GM21360 (cell line): Measurements from ENCODE around the gene INTS6.

ENCODE experiments used
- ATAC-seq: cut with Tn5 transposase; IDR thresholded peaks from one replicate; pipeline ENCODE4 v1.9.1; 2021; ENCODE audit warnings: mild to moderate bottlenecking, moderate library complexity; ENCODE audit not compliant: unreplicated experiment

The INTS6 gene

DNA sequence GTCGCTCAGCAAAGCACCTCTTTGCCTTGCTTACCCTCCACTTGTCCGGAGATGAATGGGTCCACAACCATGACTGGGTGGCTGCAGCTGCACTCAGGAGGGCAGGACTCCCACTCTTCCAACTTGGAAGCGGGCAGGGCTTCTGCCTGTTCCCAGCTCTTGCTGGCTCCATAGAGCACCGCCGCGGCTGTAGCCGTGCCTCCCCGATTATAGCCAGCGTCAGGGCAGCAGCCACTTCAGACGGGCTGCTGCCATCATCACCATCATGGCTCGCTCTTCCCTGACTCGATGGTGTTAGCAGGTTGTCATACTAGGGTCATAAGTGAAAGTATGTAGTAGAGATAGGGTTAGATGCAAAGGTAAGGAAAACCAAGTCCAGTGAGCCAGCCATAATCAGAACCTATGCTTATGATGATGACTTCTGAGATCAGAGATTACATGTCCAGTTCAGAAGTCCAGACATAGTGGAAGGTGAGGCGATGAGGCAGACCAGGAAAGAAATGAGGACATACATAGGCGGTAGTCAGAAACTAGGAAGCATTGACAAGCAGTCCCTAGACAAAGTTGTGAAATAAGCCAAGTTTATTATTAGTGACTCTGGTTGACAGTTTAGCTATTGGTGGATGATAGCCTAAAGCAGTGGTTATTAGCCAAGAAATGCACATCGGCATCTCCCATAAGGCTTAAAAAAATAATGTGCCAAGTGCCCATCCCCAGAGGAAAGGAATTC, 4.4 kb upstream of the INTS6 start:
- ATAC-seq, result no peak

DNA sequence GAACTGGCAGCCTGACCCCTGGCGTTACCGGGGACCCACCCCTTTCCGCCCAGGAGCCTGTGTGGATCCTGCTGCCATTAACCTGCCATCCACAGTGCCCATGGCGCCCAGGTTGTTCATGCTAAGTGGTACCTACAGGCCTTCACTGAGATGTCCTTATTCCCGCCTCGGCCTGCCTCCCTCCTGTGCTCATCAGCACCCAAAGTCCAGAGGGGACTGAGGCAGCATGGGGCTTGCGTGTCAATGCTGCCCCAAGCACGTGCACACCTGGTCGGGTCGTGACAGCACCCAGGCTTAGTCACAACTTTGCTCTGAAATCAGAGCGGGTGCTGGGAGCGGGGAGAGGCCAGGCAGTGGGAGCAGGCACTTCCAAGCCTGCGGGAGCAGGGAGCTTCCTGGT, 3.7 kb upstream of the INTS6 start:
- no peak for ATAC-seq

DNA sequence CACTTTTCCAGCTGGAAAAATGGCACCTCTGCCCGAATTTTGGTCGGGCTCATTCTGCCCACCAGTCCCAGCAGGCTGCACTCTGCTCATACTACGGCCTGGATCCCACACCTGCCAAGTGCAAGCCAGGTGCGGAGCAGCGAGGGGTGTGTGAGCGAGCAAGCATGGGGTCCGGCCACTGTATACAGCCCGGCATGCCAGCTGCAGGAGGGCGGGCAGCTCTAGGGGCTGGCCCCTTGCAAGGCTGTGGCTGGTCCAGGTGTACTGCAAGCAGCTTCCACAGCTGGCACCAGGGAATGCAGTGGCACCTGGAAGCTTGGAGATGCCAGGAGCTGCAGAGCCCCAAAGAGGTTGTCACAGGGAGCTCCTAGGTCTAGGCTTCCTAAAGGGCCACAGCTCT, 2.7 kb upstream of the INTS6 start:
- no peak for ATAC-seq

DNA sequence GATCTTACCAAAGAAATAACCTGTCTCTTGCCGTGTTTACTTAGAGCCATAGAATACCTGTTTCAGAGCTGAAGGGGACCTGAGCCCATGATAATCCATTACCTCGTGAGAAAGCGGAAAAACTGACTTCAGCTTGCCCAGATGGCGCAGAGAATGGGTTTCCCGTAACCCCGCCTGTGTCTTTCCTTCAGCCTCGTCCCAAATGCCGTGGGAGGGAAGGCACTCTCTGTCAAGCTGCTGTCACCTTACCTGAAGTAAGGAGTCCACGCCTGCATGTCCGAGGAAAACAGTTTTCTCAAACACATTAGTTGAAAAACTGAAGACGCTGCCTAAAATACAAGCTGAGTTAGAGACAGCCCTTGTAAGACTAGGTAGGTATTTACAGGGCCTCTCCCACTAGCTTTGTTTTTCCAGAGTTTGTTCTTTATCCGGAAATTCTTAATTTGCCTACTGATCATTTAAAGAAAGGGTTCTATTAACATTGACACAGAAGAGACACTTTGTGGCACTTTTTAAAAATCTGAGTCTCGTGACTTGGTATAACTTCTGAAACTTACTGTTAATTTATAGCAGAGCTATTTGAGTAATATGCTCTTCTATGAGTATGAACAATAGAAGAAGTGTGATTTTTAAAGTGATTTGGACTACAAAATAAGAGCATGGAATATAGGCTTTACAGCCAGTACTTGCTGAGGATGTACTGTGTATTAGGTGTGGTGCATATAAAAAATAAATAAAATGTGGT, 1.3 kb upstream of the INTS6 start:
- no peak for ATAC-seq

DNA sequence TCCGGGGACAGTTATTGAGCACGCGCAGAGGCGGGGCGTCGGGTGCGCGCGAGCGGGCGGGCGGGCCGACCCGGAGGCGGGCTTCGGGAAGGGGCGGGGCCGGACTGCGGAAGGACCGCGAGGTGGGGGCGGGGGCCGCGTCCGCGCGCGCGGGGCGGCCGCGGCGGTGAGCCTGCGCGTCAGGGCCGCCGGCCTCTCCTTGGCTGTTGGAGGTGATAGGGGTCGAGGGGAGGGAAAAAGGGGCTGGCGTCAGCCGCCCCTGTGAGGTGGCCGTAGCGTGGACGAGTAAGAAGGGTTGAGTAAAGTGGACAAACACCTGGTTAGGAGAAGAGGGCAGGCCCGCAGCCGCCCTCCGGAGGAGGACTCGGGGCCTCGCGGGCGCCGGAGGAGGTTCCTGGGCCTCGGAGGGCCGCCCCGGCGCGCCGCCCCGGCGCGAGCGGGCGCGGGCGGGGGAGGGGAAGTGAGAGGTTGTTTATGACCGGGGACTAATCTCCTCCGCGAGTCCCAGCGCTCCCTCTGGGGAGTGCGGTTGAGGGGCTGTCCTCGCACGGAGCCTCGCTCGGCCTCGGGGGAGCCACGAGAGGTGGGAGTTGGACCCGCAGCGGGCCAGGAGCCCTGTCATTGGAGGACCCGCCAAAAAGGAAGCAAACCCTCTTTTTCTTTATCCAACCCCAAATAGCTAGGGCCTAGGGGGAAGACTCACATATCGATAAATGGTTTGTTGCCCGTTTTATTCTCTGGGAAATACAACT, 547 bp upstream of the INTS6 start:
- peak; percentile 40 for ATAC-seq

DNA sequence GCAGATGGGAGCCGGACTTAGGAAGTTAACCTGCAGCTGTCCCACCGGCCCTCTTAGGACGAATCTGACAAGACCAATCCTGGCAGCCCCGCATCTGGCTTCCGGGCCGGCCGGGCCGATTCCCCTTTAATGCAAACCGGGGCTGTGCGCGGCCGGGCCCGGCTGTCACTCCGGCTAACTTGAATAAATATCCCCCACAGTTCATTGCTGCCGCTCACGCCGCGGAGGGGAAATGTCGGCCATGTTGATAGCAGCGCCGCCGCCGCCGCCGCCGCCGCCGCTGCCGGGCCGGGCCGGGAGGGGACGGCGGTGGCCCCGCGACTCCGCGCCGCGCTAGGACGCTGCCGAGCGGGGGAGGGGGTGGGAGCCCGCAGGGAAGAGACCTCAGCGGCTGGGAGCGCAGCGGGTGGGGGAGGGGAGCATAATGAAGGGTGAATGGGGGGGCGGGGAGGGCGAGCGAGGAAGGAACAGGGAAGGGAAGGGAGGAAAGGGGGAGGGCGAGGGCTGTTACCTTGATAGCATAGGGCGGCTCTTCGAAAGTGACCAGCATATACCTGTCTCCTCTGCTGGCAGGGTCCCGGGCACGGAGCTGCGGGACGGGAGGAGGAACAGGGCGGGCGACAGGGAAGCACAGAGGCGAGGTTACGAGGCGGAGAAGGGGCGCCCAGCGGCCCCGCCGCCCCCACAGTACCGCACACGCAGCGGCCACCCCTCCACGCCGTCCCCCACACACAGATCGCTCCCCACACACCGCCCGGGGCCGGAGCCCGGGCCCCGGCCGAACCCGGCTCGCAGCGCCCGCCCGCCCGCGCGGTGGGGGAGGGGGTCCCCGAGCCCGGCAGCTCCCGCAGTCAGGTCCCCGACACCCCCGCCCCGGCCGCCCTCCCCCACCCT, 1.1 kb downstream of the INTS6 start:
- peak; percentile 8 for ATAC-seq

DNA sequence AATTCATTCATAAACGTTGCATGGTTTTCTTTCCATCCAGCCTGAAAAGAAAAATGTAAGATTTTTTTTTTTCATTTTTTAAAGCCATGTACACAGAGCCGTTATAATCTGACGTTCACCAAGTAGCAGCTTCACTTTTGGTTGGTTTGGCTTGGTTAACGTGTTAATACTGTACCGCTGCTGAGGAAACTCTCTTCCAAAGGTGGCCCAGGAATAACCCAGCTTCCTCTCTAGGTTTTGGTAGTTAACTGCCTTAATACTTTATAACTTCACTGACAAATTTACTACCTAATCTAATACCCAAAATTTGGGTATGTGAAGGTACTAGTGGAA, 1.7 kb downstream of the INTS6 start:
- ATAC-seq, result no peak

DNA sequence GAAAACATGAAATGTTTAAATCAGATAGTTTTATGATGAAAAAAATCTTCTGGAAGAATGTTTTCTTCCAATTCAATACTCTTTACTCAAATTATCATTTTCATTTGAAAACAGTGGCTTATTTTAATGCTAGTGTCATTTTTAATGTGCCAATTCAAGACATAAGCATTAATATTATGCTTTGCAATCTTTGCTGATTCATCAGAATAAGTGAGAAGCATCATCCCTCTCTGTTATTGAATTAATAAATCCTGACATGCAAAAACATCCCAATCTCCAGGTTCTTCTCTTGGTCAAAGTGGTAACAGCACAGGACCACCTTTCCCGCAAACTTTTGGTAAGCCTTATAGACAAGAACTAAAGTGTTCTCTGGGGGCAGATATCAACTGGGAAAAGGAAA, 3.8 kb downstream of the INTS6 start:
- ATAC-seq, result no peak

DNA sequence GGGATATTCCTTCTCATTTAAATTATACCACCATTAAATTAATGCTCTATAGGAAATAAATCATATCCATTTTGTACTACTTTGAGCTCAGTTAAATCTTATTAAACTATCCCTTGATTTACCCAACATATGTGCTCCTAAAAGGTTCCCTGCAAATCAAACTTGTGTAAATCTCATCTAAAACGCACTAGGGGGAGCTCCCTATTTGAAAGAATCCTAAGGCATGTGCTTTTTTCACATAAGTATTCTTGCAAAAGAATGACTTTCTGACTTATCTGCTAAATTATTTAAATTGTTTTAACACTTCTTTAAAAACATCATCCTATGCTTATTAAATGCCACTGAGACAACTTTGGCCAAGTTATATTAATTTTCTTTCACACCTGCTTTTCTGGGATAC, 7.9 kb downstream of the INTS6 start:
- no peak for ATAC-seq

DNA sequence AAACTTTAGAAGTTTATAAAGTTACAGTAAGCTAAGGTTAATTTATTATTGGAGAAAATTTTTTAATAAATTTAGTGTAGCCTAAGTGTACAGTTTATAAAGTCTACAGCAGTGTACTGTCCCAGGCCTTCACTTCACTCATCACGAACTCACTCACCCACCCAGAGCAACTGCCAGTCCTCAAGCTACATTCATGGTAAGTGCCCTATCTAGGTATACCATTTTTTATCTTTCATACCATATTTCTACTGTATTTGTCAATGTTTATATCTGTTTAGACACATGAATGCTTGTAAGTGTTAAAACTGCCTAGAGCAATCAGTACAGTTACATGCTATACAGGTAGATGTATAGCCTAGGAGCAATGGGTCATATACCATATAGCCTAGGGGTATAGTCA, 12.5 kb downstream of the INTS6 start:
- ATAC-seq, result no peak

DNA sequence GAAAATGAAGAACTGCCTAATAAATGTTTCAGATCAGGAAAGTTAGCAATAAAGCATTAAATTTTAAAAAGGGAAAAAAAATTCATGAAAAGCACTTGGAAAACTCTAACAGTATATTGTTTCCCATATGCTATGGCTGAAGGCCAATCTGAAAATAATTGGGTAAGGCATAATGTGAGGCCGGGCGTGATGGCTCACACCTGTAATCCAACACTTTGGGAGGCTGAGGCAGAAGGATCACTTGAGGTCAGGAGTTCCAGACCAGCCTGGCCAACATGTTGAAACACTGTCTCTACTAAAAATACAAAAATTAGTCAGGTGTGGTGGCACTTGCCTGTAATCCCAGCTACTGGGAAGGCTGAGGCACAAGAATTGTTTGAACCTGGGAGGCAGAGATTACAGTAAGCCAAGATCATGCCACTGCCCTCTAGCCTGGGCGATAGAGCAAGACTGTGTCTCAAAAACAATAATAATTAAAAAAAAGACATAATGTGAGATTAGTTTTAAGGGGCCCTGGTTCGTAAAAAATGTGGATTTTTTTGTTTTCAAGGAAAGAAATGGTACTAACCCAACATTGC, 15.2 kb downstream of the INTS6 start:
- no peak for ATAC-seq

DNA sequence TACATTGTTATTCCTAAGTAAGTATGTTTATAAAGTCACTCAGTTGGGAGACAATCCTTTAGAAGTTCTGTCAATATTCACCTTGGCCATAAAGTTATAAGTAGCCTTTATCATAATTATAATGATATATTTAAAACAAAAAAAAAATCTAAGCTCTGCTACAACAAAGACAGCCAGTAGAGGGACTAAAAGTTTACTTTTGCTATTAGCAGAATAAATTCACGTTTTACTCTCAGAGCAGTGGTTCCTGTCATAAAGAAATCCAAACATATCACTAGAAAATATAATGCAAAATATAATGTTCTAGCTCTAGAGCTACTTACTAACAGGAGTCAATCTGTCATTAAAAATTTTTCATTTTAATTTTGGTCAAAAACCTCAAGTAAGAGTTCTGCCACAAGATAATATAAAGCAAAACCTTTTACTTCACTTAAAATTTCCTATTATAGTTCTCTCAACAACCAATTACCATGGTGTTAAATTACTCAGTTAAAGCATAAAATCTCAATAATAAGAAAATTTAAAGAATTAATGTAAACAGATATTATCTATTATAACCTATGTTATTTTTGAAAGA, 17.7 kb downstream of the INTS6 start:
- ATAC-seq, result no peak

DNA sequence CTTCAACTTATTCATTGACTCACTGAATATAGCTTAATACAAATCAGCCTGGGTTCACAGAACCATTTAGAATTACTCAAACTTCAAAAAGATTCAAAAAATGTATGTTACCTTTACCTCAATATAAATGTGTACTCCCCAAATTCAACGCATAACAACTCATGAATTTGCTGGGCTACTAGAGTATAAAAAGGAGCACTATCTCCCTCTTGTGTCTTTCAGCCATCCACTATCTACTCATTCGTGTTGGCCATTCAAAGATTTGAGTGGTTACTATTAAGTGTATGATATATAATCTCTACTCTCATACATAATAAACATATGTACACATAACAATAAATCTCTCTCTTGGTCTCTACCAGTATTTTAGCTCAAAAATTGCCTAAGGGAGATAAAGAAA, 20.3 kb downstream of the INTS6 start:
- ATAC-seq, result no peak

DNA sequence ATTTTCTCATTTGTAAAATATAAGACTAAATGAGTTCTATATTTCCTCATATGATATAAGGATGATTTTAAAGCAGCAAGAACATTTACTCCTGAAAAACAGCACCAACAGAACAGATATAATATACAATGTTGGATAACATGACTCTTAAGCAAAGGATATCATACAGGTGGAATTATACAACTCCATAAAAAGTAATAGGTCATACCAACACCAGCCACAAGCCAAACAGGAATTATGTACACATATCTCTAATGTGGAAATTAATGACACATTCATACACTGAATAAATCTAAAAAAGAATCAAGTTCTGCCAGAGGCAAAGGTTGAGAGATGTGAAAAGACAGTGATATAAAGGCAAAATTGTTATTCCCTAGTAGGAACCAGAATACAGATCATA, 25.9 kb downstream of the INTS6 start:
- no peak for ATAC-seq

DNA sequence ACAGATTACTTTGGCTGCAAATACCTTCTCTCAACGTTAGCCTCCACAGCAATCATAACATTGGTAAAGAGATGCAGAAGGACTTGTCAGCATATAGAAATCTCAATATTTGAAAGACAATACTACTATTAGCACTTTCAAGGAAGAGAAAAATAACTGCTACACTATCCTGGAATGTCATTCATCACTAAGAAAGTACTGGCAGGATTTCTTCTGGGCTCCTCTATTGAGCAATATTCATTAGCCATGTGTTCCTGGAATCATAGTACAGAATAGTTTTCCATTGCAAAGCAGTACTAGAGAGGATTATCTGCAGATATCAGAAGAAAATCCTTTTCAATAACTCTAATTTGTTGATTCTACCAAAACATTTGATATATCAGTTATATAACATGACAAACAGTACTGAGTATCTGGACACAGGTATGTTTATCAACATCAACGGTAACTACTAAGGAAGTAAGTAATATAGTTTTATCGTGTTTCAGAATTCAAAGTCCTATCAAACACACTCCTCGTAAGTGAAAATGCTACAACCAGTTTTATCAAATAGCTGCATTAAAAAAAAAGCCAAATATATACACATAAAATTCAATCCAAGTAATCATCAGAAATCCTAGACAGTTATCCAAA, 27.3 kb downstream of the INTS6 start:
- ATAC-seq, result no peak

DNA sequence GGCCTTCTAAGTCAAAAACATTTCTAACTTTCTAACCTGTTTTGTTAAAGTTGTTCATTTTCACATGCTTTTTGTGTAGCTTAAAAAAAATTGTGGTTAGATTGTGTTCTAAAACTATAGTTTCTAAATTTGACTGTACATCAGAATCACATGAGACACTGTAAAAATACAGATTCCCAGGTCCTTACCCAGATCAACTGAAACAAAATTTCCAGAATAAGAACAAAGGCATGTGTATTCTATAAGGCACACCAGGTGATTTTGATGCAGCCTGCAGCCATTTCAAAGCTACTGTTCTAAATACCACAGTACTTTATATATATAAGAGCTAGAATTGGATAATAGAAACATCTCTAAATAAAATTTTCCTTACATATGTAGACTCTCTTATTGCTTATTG, 29.1 kb downstream of the INTS6 start:
- ATAC-seq, result no peak

DNA sequence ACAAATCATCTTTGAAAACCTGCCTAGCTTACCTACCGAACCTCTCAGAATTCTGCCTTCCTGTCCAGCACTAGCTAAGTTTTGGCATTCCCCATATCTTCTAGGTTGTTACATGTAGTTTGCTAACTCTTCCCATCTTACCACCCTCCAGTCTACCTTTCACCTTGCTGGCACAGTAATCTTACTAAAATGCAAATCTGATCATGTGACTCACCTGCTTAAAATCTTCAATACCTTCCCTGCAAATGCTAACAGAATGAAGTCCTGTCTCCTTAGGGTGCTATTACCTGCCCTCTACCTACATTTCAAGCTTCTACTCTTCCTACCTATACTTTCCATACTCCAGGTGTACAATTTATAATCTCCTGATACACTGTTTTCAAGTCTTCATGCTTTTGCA, 30.4 kb downstream of the INTS6 start:
- ATAC-seq, result no peak

DNA sequence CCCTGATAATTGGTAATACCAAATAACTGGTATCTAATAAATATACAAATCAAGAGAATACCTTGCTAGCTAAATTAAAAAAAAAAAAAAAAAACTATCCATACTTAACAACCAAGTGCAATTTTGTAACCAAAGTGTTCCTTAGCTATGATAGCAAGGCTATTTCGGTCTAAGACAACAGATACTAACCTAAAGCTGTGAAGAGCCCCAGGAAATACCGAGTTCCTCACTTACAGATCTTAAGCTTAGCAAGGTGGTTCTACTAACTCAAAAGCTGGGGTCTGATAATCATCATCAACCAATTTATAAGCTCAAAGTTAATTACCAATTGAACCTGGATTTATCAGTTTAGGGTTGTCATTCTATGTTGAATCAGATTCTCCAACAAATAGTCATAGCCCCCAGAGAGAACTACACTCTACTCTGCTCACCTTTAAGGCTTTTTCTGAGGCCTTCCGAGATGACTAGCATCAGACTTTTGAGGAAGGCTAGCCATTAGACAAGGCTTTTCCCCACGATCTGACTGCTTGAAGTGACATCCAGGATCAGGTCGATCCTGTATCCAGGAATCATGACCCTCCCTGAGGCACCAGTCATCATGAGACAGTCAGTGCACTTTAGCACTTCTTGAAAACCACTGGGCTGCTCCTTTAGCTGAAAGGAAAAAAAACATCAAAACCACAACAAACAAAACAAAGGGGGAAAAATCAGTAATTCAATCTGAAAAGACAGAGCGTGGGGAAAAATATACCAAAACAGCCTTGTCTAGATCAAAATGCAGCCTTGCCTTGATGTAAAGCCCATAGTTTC, 31.9 kb downstream of the INTS6 start:
- no peak for ATAC-seq

DNA sequence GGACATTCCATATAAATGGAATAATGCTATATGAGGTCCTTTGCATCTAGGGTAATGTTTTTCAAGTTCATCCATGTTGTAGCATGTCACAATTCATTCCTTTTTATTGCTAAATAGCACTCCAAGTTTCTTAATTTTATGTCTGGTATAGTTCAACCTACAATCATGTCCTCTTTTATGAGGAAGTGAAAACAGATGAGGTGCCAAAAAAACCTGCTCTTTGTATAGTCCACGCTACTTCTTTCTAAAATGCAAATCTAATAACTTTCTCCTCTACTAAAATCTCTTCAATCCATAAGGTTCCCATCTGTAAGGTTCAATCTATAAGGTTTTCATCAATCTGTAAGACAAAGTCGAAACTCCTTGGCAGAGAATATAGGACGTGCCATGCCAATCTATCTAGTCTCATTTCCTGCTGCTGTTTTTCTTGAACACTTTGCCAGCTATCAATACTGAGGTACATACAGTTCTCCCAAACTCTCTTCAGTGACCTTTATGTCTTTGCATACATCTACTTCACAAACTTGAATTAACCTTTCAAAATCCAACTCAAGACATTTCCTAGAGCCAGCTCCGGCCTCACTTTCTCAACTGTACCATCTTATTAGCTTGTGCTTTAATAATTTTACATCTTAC, 33.7 kb downstream of the INTS6 start:
- ATAC-seq, result no peak
